GM12865 (cell line): Measurements from ENCODE around the gene TIPIN.
A peak's percentile ranks its signal among the peaks of the same experiment; 100 is the strongest.

Experiments used
- DNase-seq: peaks from one replicate; pipeline ENCODE4 v3.0.0; 2010; ENCODE audit warnings: low read depth
- H3K4me3 ChIP-seq: 2 replicates; pipeline ENCODE4 v1.5.1; 2011; ENCODE audit warnings: mild to moderate bottlenecking, low read depth, low read length, control low read depth
- TF ChIP-seq, protein P1 (sequence below): IDR thresholded peaks from 2 replicates; pipeline ENCODE4 v1.5.1; 2011; ENCODE audit warnings: low read length, control low read depth, low read depth, inconsistent platforms; ENCODE audit not compliant: insufficient read depth; ENCODE audit errors: missing control alignments

Gene TIPIN

DNA sequence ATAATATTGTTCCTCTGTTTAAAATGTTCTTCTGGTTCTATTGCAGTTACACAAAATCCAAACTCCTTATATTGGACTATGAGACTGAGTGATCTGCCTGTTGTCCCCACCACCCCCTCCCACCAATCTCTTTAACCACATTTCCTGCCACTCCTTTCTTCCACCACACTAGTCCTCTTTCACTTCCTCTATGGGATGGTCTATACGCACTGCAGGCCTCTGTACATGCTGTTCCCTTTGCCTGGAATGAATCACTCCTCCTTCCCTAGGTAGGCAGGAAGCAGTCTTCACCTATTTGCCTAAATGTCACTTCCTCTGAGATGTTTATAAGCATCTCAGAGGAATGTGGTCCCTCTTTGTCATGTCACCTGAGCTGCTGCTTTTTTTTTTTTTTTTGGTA is 34.2 kb upstream of the TIPIN start:
- peak; percentile 83 for DNase-seq
- peak overlapping the region; percentile 63; the same call in 1 of the 2 replicates for H3K4me3 ChIP-seq
- TF ChIP-seq, protein P1, sequence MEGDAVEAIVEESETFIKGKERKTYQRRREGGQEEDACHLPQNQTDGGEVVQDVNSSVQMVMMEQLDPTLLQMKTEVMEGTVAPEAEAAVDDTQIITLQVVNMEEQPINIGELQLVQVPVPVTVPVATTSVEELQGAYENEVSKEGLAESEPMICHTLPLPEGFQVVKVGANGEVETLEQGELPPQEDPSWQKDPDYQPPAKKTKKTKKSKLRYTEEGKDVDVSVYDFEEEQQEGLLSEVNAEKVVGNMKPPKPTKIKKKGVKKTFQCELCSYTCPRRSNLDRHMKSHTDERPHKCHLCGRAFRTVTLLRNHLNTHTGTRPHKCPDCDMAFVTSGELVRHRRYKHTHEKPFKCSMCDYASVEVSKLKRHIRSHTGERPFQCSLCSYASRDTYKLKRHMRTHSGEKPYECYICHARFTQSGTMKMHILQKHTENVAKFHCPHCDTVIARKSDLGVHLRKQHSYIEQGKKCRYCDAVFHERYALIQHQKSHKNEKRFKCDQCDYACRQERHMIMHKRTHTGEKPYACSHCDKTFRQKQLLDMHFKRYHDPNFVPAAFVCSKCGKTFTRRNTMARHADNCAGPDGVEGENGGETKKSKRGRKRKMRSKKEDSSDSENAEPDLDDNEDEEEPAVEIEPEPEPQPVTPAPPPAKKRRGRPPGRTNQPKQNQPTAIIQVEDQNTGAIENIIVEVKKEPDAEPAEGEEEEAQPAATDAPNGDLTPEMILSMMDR = no peak

DNA sequence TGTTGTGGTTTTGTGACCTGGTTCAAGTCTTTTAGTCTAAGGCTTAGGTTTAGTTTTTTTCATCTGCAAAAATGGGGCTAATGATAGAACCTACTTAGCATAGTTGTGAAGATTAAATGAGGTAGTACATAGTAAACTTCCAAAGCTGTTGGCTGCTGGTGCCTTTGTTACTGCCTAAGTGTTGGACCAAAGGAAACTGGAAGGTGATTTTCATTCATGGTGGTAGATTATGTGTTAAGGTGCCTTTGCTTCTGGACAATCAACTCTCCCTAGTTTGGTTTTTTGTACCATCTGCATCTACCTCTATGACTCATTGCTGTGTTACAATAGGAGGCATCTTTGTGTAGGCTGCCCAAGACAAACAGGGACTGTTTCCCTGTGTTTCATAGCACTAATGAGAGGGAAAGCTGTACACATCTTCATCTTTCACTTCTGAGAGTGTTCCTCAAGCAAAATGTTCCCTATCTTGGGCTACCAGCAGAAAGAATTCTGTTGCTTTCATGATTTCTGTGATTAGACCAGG is 33.4 kb upstream of the TIPIN start:
- H3K4me3 ChIP-seq = peak overlapping the region; percentile 63
- peak; percentile 67 for DNase-seq
- TF ChIP-seq, protein P1 = no peak

DNA sequence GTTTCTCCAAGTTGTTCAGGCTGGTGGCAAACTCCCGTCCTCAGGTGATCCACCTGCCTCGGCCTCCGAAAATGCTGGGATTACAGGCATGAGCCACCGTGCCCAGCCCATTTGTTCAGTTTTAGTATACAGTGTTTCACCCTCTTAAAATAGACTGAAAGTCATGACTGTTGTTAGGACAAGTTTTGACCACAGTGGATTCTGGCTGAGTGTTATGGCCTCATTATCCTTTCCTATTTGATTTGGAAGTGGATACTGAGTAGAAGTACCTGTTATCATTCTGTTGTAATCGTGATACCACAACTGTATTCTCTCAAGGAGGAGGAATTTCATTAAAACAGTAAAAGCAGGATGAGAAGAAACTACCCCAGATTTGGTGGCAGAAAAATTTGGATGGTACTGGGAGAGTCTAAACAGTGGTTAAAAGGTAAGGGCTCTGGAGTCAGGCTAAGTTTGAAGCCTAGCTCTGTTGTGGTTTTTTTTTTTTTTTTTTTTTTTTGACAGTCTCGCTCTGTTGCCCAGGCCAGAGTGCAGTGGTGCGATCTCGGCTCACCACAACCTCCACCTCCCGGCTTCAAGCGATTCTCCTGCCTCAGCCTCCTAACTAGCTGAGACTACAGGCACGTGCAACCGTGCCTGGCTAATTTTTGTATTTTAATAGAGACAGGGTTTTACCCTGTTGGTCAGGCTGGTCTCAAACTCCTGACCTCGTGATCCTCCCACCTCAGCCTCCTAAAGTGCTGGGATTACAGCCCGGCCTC is 32.8 kb upstream of the TIPIN start:
- DNase-seq = peak; percentile 59
- peak overlapping the region; percentile 63 for H3K4me3 ChIP-seq
- TF ChIP-seq, protein P1 = no peak

DNA sequence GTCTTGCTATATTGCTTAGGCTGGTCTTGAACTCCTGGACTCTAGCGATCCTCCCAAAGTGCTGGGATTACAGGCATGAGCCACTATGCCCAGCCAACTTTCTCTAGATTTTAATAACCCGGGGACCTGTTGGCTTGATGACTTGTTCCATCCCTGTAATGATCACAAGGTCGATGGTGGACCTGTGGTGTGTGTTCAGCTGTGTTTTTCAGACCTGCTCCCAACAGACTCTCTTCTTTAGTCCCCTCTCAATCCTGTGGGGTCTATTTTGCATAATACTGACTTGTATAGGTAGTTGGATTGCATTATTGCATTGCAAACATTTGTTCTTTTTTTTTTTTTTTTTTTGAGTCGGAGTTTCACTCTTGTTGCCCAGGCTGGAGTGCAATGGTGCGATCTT is 32.1 kb upstream of the TIPIN start:
- peak overlapping the region; percentile 63 for H3K4me3 ChIP-seq
- DNase-seq = peak; percentile 57
- TF ChIP-seq, protein P1 = no peak

DNA sequence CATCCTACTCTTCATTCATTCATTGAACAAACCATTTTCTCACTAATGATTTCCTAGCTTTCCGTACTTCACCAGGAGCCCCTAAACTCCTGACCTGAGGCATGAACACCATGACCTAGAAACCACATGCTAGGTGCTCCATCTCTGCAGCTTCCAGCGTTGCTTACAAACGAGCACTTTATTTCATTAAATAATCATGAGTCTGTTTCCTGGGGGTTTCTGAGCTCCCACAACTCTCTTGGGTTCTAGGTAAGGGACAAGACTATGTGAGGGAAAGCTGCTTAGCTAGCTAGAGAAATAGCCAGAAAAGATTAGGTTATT is 31.5 kb upstream of the TIPIN start:
- TF ChIP-seq, protein P1 = no peak
- DNase-seq = no peak
- peak overlapping the region; percentile 63 for H3K4me3 ChIP-seq

DNA sequence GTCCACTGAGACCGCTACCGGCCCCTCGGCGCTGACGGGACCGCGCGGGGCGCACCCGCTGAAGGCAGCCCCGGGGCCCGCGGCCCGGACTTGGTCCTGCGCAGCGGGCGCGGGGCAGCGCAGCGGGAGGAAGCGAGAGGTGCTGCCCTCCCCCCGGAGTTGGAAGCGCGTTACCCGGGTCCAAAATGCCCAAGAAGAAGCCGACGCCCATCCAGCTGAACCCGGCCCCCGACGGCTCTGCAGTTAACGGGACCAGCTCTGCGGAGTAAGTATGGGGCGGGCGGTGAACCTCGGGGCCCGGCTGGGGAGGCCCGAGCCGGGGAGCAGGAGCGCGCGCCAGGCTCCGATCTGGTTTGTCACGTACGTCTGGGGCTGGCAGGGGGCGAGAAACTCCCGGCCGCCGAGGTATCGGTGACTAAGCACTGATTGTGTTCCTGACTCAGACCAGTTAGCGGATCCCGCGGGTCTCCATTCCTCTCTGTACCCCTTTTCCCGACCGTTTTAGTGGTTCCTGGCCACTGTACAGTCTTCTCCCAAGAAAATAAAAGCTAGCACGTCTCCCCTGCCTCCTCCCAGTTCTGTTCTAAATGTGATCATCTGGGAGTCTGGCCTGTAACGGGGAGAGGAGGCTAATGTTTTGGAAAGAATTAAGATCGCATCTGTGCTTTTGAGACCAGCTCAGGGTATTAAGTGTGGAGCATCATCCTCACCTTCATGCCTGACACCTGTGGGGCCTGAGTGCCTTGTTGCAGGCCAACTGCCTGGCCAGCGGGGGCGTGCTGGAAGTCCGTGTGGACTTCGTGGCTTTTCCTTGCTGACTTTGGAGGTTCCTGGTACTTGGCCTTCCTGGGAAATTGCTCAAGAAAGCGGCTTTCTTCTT is 30.9 kb upstream of the TIPIN start:
- H3K4me3 ChIP-seq = peak overlapping the region; percentile 63
- DNase-seq = peak; percentile 70
- TF ChIP-seq, protein P1 = peak; percentile 36
